C4-2B (cell line): ENCODE measurements around the gene CPB2.

Source experiments
- CTCF ChIP-seq: fragments of 450-650 bp; conservative IDR thresholded peaks from 2 replicates; pipeline ENCODE4 v1.5.1; 2017; ENCODE audit warnings: mild to moderate bottlenecking
- ZFX ChIP-seq: fragments of 450-650 bp; IDR thresholded peaks from 2 replicates; pipeline ENCODE4 v1.6.1; 2017

- TF ChIP-seq ZFX (no peak), CTCF (no peak)
Observed at GRCh38 chr13:46114613-46115012, 9.8 kb upstream of the CPB2 start.
